Measurements from ENCODE around the gene DNTT.
A peak's percentile ranks its signal among the peaks of the same experiment; 100 is the strongest.

DNTT gene

GRCh38 chr10:96281444-96282029 is 22.7 kb upstream of the DNTT start:
- ATAC-seq (ENCODE audit: low read depth), result peak; percentile 35; the same call in 1 of the 3 replicates
- Histone ChIP-seq H3K36me3 (ENCODE audit: low read depth) (no peaks in the 10 kb centered on the region), H3K27ac (ENCODE audit: poor library complexity, severe bottlenecking) (no peak overlapping the region), H3K27me3 (ENCODE audit: insufficient read depth, poor library complexity, severe bottlenecking) (no peaks in the 10 kb centered on the region), H3K4me1 (ENCODE audit: insufficient read depth, poor library complexity, severe bottlenecking) (peaks cover 18% of the 10 kb centered on the region), H3K9me3 (ENCODE audit: severe bottlenecking) (no peaks in the 10 kb centered on the region), H3K4me3 (ENCODE audit: severe bottlenecking) (no peak overlapping the region)
- DNase-seq (ENCODE audit: low spot score), result no peak
- TF ChIP-seq CTCF (IDR thresholded peaks at IDR 0.05; ENCODE audit: poor library complexity, severe bottlenecking), result no peak

- TF ChIP-seq CTCF (IDR thresholded peaks at IDR 0.05; ENCODE audit: poor library complexity, severe bottlenecking), result no peak
These were observed 20.9 kb upstream of the DNTT start for GRCh38 chr10:96283351-96283750.

GRCh38 chr10:96283756-96284155 is 20.5 kb upstream of the DNTT start:
- ATAC-seq (ENCODE audit: low read depth), result no peak
- Histone ChIP-seq H3K27me3 (ENCODE audit: insufficient read depth, poor library complexity, severe bottlenecking) (no peaks in the 10 kb centered on the region), H3K9me3 (ENCODE audit: severe bottlenecking) (no peaks in the 10 kb centered on the region), H3K4me3 (ENCODE audit: severe bottlenecking) (no peak overlapping the region), H3K27ac (ENCODE audit: poor library complexity, severe bottlenecking) (no peak overlapping the region), H3K4me1 (ENCODE audit: insufficient read depth, poor library complexity, severe bottlenecking) (peaks cover 20% of the 10 kb centered on the region), H3K36me3 (ENCODE audit: low read depth) (no peaks in the 10 kb centered on the region)
- TF ChIP-seq CTCF (IDR thresholded peaks at IDR 0.05; ENCODE audit: poor library complexity, severe bottlenecking), result no peak
- no peak for DNase-seq (ENCODE audit: low spot score)

More at GRCh38 chr10:96283351-96283750, 20.9 kb upstream of the DNTT start:
- Histone ChIP-seq H3K9me3 (ENCODE audit: severe bottlenecking) (no peaks in the 10 kb centered on the region), H3K4me1 (ENCODE audit: insufficient read depth, poor library complexity, severe bottlenecking) (peaks cover 20% of the 10 kb centered on the region), H3K27ac (ENCODE audit: poor library complexity, severe bottlenecking) (no peak overlapping the region), H3K27me3 (ENCODE audit: insufficient read depth, poor library complexity, severe bottlenecking) (no peaks in the 10 kb centered on the region), H3K36me3 (ENCODE audit: low read depth) (no peaks in the 10 kb centered on the region), H3K4me3 (ENCODE audit: severe bottlenecking) (no peak overlapping the region)
- DNase-seq (ENCODE audit: low spot score), result no peak
- no peak for ATAC-seq (ENCODE audit: low read depth)

- ATAC-seq (ENCODE audit: low read depth) (no peak), DNase-seq (ENCODE audit: low spot score) (no peak)
- Histone ChIP-seq H3K36me3 (ENCODE audit: low read depth) (no peaks in the 10 kb centered on the region), H3K4me1 (ENCODE audit: insufficient read depth, poor library complexity, severe bottlenecking) (peaks cover 19% of the 10 kb centered on the region), H3K9me3 (ENCODE audit: severe bottlenecking) (no peaks in the 10 kb centered on the region), H3K27me3 (ENCODE audit: insufficient read depth, poor library complexity, severe bottlenecking) (no peaks in the 10 kb centered on the region), H3K27ac (ENCODE audit: poor library complexity, severe bottlenecking) (no peak overlapping the region), H3K4me3 (ENCODE audit: severe bottlenecking) (no peak overlapping the region)
- TF ChIP-seq CTCF (IDR thresholded peaks at IDR 0.05; ENCODE audit: poor library complexity, severe bottlenecking), result no peak
These were observed 18.9 kb upstream of the DNTT start for GRCh38 chr10:96285331-96285752.

- no peak overlapping the region for H3K27ac ChIP-seq (ENCODE audit: poor library complexity, severe bottlenecking)
- peaks cover 9% of the 10 kb centered on the region for H3K4me1 ChIP-seq (ENCODE audit: insufficient read depth, poor library complexity, severe bottlenecking)
- TF ChIP-seq CTCF (IDR thresholded peaks at IDR 0.05; ENCODE audit: poor library complexity, severe bottlenecking), result no peak
- no peak for DNase-seq (ENCODE audit: low spot score)
- no peaks in the 10 kb centered on the region for H3K36me3 ChIP-seq (ENCODE audit: low read depth)
- H3K9me3 ChIP-seq (ENCODE audit: severe bottlenecking), result no peaks in the 10 kb centered on the region
- ATAC-seq (ENCODE audit: low read depth), result peak; percentile 79
- H3K4me3 ChIP-seq (ENCODE audit: severe bottlenecking), result no peak overlapping the region
- no peaks in the 10 kb centered on the region for H3K27me3 ChIP-seq (ENCODE audit: insufficient read depth, poor library complexity, severe bottlenecking)
These were observed 16.7 kb upstream of the DNTT start for GRCh38 chr10:96287392-96288105.
